H7 (cell line): ENCODE results near the gene ERAP2. TPM values are rescaled to one million over a fixed set of nuclear protein-coding genes. Genes with fewer than 3 reads are reported as not detected.

Experiments used
- DNase-seq: peaks from one replicate; pipeline ENCODE4 v3.0.0; 2012
- H3K27me3 ChIP-seq: 2 replicates; pipeline ENCODE4 v1.6.0; 2011; ENCODE audit warnings: mild to moderate bottlenecking, low read length; ENCODE audit not compliant: control insufficient read depth, insufficient read depth
- H3K36me3 ChIP-seq: replicated peaks from 2 replicates; pipeline ENCODE4 v1.5.1; 2011; ENCODE audit warnings: low read length; ENCODE audit not compliant: control insufficient read depth, insufficient read depth
- H3K4me3 ChIP-seq: 2 replicates; pipeline ENCODE4 v1.5.1; 2011; ENCODE audit warnings: low read depth, mild to moderate bottlenecking, control low read depth, low read length, moderate library complexity; ENCODE audit not compliant: insufficient read depth
- total RNA-seq: library from RNA; depleted of rRNA; stranded (reverse); fragments of >200 nt; shearing (Covaris generic); gene quantifications from 2 replicates; pipeline ENCODE4 v1.2.3, GENCODE V29; 2014; rRNA removed

Gene ERAP2
- total RNA-seq, 1 experiment from 2014 or later: not detected

- no peak for DNase-seq
- H3K4me3 ChIP-seq: no peak overlapping the region
- no peaks in the 10 kb centered on the region for H3K27me3 ChIP-seq
- no peaks in the 10 kb centered on the region for H3K36me3 ChIP-seq
These were observed 92.3 kb downstream of the ERAP2 start for GRCh38 chr5:96968614-96969013.

Other genes starting within 250 kb of the ERAP2 start
- 12.0 and 18.8 TPM in 2 replicates for gene CAST, start 214.1 kb upstream of the ERAP2 start, total RNA-seq
- 8.9 and 10.5 TPM in 2 replicates for gene ERAP1, start 68.6 kb upstream of the ERAP2 start, total RNA-seq
- 2.8 and 3.7 TPM in 2 replicates for gene LNPEP, start 59.6 kb downstream of the ERAP2 start, total RNA-seq